DOHH2 (cell line): Measurements from ENCODE around the gene MED20.

ENCODE experiments used
- EZH2phosphoT487 ChIP-seq: fragments of 200-600 bp; sonication (generic); IDR thresholded peaks from 2 replicates; pipeline ENCODE4 v1.6.1; 2017; ENCODE audit warnings: borderline replicate concordance, mild to moderate bottlenecking, antibody characterized with exemption, low read length, moderate library complexity, mixed read lengths
- TF ChIP-seq, protein P1 (sequence below): fragments of 200-600 bp; sonication (generic); IDR thresholded peaks from one replicate; pipeline ENCODE4 v1.5.1; 2014; ENCODE audit warnings: antibody characterized with exemption, mild to moderate bottlenecking, low read depth, low read length; ENCODE audit not compliant: poor library complexity, severe bottlenecking

DNA sequence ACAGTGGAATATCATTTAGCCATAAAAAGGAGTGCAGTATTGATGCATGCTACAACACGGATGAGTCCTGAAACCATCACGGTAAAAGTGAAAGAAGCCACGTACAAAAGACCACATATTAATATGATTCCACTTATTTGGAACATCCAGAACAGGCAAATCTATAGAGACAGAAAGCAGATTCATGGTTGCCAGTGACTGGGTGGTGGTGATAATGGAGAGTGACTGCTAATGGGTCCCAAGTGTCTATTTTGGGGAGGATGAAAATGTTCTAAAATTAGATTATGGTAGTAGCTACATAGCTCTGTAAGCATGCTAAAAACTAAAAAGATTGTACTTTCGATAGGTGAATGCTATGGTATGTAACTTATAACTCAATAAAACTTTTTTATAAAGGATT, 39.1 kb upstream of the MED20 start:
- TF ChIP-seq, protein P1, sequence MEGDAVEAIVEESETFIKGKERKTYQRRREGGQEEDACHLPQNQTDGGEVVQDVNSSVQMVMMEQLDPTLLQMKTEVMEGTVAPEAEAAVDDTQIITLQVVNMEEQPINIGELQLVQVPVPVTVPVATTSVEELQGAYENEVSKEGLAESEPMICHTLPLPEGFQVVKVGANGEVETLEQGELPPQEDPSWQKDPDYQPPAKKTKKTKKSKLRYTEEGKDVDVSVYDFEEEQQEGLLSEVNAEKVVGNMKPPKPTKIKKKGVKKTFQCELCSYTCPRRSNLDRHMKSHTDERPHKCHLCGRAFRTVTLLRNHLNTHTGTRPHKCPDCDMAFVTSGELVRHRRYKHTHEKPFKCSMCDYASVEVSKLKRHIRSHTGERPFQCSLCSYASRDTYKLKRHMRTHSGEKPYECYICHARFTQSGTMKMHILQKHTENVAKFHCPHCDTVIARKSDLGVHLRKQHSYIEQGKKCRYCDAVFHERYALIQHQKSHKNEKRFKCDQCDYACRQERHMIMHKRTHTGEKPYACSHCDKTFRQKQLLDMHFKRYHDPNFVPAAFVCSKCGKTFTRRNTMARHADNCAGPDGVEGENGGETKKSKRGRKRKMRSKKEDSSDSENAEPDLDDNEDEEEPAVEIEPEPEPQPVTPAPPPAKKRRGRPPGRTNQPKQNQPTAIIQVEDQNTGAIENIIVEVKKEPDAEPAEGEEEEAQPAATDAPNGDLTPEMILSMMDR: no peak
- TF ChIP-seq EZH2phosphoT487: no peak
